ENCODE measurements around the gene CACNG8. TPM values are rescaled to one million over a fixed set of nuclear protein-coding genes. Genes with fewer than 3 reads are reported as not detected.

Gene CACNG8
- total and polyA plus RNA-seq, 2 experiments from 2014 or later, result 0.06 to 0.13 TPM

DNA sequence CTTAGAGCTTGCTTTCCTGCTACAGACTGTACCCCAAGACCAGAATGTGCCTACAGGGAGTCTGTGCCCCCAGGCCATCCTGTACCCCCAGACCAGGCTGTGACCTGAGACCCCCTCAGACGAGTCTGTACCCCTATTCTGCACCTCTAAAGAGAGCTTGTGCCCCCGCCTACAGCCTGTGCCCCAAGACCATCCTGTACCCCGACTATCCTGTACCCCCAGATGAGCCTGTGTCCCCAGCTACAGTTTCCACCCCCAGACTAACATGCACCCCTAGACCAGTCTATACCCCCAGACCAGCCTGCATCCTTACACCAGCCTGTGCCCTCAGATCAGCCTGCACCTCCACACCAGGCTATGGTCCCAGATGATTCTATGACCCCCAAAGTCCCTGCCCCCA lies 30.7 kb downstream of the CACNG8 start:
- Histone ChIP-seq H3K27me3 (peaks cover 19% of the 10 kb centered on the region), H3K79me2 (no peaks in the 10 kb centered on the region), H3K4me3 (no peak overlapping the region), H3K4me2 (no peak overlapping the region), H3K36me3 (replicated peaks; ENCODE audit: insufficient read depth, low read depth) (no peaks in the 10 kb centered on the region), H3K9me2 (replicated peaks; ENCODE audit: insufficient read depth) (no peaks in the 10 kb centered on the region), H4K20me1 (ENCODE audit: insufficient read depth, poor library complexity, severe bottlenecking) (no peaks in the 10 kb centered on the region), H2AFZ (no peak overlapping the region), H3K4me1 (ENCODE audit: insufficient read depth) (peaks cover 4% of the 10 kb centered on the region), H3K9me3 (ENCODE audit: low read depth) (no peaks in the 10 kb centered on the region), H3K27ac (no peak overlapping the region)
- TF ChIP-seq EZH2phosphoT487 (IDR thresholded peaks at IDR 0.05; ENCODE audit: low read depth, severe bottlenecking, unreplicated experiment) (no peak), EZH2 (IDR thresholded peaks at IDR 0.05; ENCODE audit: borderline replicate concordance) (no peak)
- TF ChIP-seq, protein P1, sequence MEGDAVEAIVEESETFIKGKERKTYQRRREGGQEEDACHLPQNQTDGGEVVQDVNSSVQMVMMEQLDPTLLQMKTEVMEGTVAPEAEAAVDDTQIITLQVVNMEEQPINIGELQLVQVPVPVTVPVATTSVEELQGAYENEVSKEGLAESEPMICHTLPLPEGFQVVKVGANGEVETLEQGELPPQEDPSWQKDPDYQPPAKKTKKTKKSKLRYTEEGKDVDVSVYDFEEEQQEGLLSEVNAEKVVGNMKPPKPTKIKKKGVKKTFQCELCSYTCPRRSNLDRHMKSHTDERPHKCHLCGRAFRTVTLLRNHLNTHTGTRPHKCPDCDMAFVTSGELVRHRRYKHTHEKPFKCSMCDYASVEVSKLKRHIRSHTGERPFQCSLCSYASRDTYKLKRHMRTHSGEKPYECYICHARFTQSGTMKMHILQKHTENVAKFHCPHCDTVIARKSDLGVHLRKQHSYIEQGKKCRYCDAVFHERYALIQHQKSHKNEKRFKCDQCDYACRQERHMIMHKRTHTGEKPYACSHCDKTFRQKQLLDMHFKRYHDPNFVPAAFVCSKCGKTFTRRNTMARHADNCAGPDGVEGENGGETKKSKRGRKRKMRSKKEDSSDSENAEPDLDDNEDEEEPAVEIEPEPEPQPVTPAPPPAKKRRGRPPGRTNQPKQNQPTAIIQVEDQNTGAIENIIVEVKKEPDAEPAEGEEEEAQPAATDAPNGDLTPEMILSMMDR (IDR thresholded peaks at IDR 0.05; ENCODE audit: poor library complexity), result no peak
- WGBS (ENCODE audit: low lambda C conversion rate, missing lambda C conversion rate), result 87% methylated on average over 3 of the region's 3 CpGs
- no peak for DNase-seq (ENCODE audit: low spot score)

DNA sequence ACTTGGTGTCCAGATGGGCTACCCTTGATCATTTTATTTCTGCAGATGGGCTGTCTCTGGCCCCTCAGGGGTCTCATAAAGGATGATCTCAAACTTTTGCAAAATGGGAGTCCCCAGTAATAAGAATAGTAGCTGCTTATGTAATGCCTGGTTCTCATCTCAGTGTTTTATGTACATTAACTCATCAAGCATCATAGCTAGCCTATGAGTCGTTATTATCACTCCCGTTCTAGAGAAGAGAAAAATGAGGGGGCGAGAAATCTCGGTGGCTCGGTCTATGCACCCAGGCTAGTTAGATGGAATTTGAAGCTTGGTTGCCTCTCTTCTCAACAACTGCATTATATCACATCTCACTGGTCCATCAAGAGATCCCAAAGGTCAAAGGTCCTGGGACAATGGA lies 32.1 kb downstream of the CACNG8 start:
- Histone ChIP-seq H3K4me3 (no peak overlapping the region), H3K36me3 (replicated peaks; ENCODE audit: insufficient read depth, low read depth) (no peaks in the 10 kb centered on the region), H2AFZ (no peak overlapping the region), H3K27me3 (peaks cover 21% of the 10 kb centered on the region), H3K27ac (no peak overlapping the region), H4K20me1 (ENCODE audit: insufficient read depth, poor library complexity, severe bottlenecking) (no peaks in the 10 kb centered on the region), H3K4me2 (no peak overlapping the region), H3K79me2 (no peaks in the 10 kb centered on the region), H3K9me3 (ENCODE audit: low read depth) (no peaks in the 10 kb centered on the region), H3K9me2 (replicated peaks; ENCODE audit: insufficient read depth) (no peaks in the 10 kb centered on the region), H3K4me1 (ENCODE audit: insufficient read depth) (peaks cover 4% of the 10 kb centered on the region)
- WGBS (ENCODE audit: low lambda C conversion rate, missing lambda C conversion rate), result 91% methylated on average over 5 of the region's 5 CpGs
- DNase-seq (ENCODE audit: low spot score), result no peak
- TF ChIP-seq, protein P1 (IDR thresholded peaks at IDR 0.05; ENCODE audit: poor library complexity), result no peak
- TF ChIP-seq EZH2phosphoT487 (IDR thresholded peaks at IDR 0.05; ENCODE audit: low read depth, severe bottlenecking, unreplicated experiment) (no peak), EZH2 (IDR thresholded peaks at IDR 0.05; ENCODE audit: borderline replicate concordance) (no peak)

- TF ChIP-seq, protein P1 (IDR thresholded peaks at IDR 0.05; ENCODE audit: poor library complexity), result no peak
- TF ChIP-seq EZH2phosphoT487 (IDR thresholded peaks at IDR 0.05; ENCODE audit: low read depth, severe bottlenecking, unreplicated experiment) (no peak), EZH2 (IDR thresholded peaks at IDR 0.05; ENCODE audit: borderline replicate concordance) (no peak)
- Histone ChIP-seq H3K9me2 (replicated peaks; ENCODE audit: insufficient read depth) (no peaks in the 10 kb centered on the region), H3K4me3 (no peak overlapping the region), H3K4me1 (ENCODE audit: insufficient read depth) (no peaks in the 10 kb centered on the region), H3K27ac (no peak overlapping the region), H2AFZ (no peak overlapping the region), H3K79me2 (no peaks in the 10 kb centered on the region), H3K27me3 (peaks cover 23% of the 10 kb centered on the region), H4K20me1 (ENCODE audit: insufficient read depth, poor library complexity, severe bottlenecking) (no peaks in the 10 kb centered on the region), H3K9me3 (ENCODE audit: low read depth) (no peaks in the 10 kb centered on the region), H3K4me2 (no peak overlapping the region), H3K36me3 (replicated peaks; ENCODE audit: insufficient read depth, low read depth) (no peaks in the 10 kb centered on the region)
- DNase-seq (ENCODE audit: low spot score), result no peak
- 50% methylated on average over 7 of the region's 7 CpGs for WGBS (ENCODE audit: low lambda C conversion rate, missing lambda C conversion rate)
Observed at GRCh38 chr19:53998223-53998622, 35.5 kb downstream of the CACNG8 start.

DNA sequence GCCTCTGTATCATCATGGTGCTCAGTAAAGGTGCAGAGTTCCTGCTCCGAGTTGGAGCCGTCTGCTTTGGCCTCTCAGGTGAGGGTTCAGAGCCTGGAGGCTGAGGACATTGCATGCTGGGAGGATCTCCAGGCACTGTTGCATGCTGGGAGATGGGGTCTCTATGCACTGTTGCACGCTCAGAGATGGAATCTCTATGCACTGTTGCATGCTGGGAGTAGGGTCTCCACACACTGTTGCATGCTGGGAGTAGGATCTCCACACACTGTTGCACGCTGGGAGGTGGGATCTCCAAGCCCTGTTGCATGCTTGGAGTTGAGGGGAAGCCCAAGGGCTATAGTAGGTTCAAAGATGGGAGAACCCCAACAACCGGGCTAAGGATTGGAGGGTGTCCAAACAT lies 37.0 kb downstream of the CACNG8 start:
- H3K9me3 ChIP-seq (ENCODE audit: low read depth), result no peaks in the 10 kb centered on the region
- peaks cover 23% of the 10 kb centered on the region for H3K27me3 ChIP-seq
- no peak overlapping the region for H3K27ac ChIP-seq
- H3K4me3 ChIP-seq, result no peak overlapping the region
- 84% methylated on average over 5 of the region's 5 CpGs for WGBS (ENCODE audit: low lambda C conversion rate, missing lambda C conversion rate)
- no peaks in the 10 kb centered on the region for H3K9me2 ChIP-seq (replicated peaks; ENCODE audit: insufficient read depth)
- TF ChIP-seq, protein P1 (IDR thresholded peaks at IDR 0.05; ENCODE audit: poor library complexity), result no peak
- no peak for TF ChIP-seq EZH2phosphoT487 (IDR thresholded peaks at IDR 0.05; ENCODE audit: low read depth, severe bottlenecking, unreplicated experiment)
- TF ChIP-seq EZH2 (IDR thresholded peaks at IDR 0.05; ENCODE audit: borderline replicate concordance), result no peak
- H2AFZ ChIP-seq, result no peak overlapping the region
- H3K4me2 ChIP-seq, result no peak overlapping the region
- H3K36me3 ChIP-seq (replicated peaks; ENCODE audit: insufficient read depth, low read depth), result no peaks in the 10 kb centered on the region
- no peaks in the 10 kb centered on the region for H3K4me1 ChIP-seq (ENCODE audit: insufficient read depth)
- H4K20me1 ChIP-seq (ENCODE audit: insufficient read depth, poor library complexity, severe bottlenecking), result no peaks in the 10 kb centered on the region
- no peaks in the 10 kb centered on the region for H3K79me2 ChIP-seq
- DNase-seq (ENCODE audit: low spot score), result no peak

Measured in hepatocyte (in vitro differentiated cells).